Heart right ventricle (tissue), 16 donors: ENCODE measurements around the gene REPIN1. TPM values are rescaled to one million over a fixed set of nuclear protein-coding genes. Genes with fewer than 3 reads are reported as not detected.

Experiments
- ATAC-seq, 8 donors: fragments of 200-7000 bp; cut with Tn5 transposase; one replicate each; pipeline ENCODE4 v1.9.1; 2020; ENCODE audit warnings: mild to moderate bottlenecking in 8 of 8, moderate library complexity in 8 of 8, moderate number of reproducible peaks in 1 of 8
- DNase-seq, 2 donors: peaks; one replicate each; pipeline ENCODE4 v3.0.0-alpha.2; 2020
- H3K27ac ChIP-seq, 10 donors: fragments of 200-600 bp; sonication (generic) in 2 of 10; one replicate each; pipeline versions ENCODE4 v1.5.0 to v1.8.0; 2020 to 2022; ENCODE audit warnings: mild to moderate bottlenecking in 3 of 10
- H3K27me3 ChIP-seq, 7 donors: fragments of 200-600 bp; one replicate each; pipeline ENCODE4 v1.8.0; 2021 to 2022; ENCODE audit warnings: mild to moderate bottlenecking in 2 of 7
- H3K36me3 ChIP-seq, 9 donors: fragments of 200-600 bp; sonication (generic) in 1 of 9; one replicate each; pipeline versions ENCODE4 v1.5.0 to v1.8.0; 2020 to 2022; ENCODE audit warnings: mild to moderate bottlenecking in 2 of 9
- H3K4me1 ChIP-seq, 9 donors: fragments of 200-600 bp; sonication (generic) in 1 of 9; one replicate each; pipeline versions ENCODE4 v1.5.0 to v1.8.0; 2020 to 2022; ENCODE audit warnings: mild to moderate bottlenecking in 4 of 9
- H3K4me3 ChIP-seq, 10 donors: fragments of 200-600 bp; sonication (generic) in 2 of 10; one replicate each; pipeline versions ENCODE4 v1.5.0 to v1.8.0; 2020 to 2022; ENCODE audit warnings: mild to moderate bottlenecking in 7 of 10, moderate library complexity in 2 of 10
- H3K9me3 ChIP-seq, 11 donors: fragments of 200-600 bp in 10 of 11; sonication (generic) in 2 of 11; one replicate each; pipeline versions ENCODE4 v1.5.0 to v1.8.0; 2013 to 2022; ENCODE audit warnings: mild to moderate bottlenecking in 2 of 11, control low read depth in 1 of 11, moderate library complexity in 1 of 11
- WGBS, 2 donors: extraction: QIAGEN DNeasy Blood & Tissue Kit; methylation state at CpG; one replicate each; pipeline ENCODE4 v1.1.7; 2013; ENCODE audit warnings: inconsistent platforms in 1 of 2; 5-methylcytosine and 5-hydroxymethylcytosine counted together
- intact Hi-C, 10 donors: fragments of 100-400 bp; cut with DNase I; formaldehyde crosslinking; loops; one replicate each; pipeline versions ENCODE4 v1.11.1 to v1.14.2; 2022
- polyA plus RNA-seq, 2 donors: library from polyadenylated mRNA; stranded (reverse); fragments of 200-250 nt; gene quantifications; one replicate each; pipeline ENCODE4 v1.2.3, GENCODE V29; 2013
- total RNA-seq, 10 donors: library from RNA; stranded (reverse); fragmentation: NEBNext Ultra II Directional in 3 of 10; extraction: Animal tissue kit (Norgen Biotek cat#: 25700) in 3 of 10; gene quantifications; one replicate each; pipeline versions ENCODE4 v1.2.1 to v1.2.4, GENCODE V29; 2021 to 2023
- TF ChIP-seq, protein P1 (sequence below), 9 donors: fragments of 200-600 bp; sonication (generic) in 2 of 9; IDR thresholded peaks; one replicate each; pipeline versions ENCODE4 v1.5.0 to v1.8.0; 2021 to 2022; ENCODE audit warnings: antibody characterized with exemption in 9 of 9, mild to moderate bottlenecking in 5 of 9, moderate library complexity in 1 of 9
- donor health status: Arrhythmogenic right ventricular cardiomyopathy.
- donor health status: ischemic (EF 13 %, LVEDD 7.1; RV severe dilation, severe dysfunction).
- donor health status: healthy with polysubstance abuse.
- donor health status: DM: no; HTN: yes; CAD: no.
- donor health status: DM: no; HTN: no; CAD: no.
- donor health status: ischemic (EF 25% LVEDD 6.9; RV normal size, moderate dysfunction).
- donor health status: ischemic (EF 25% LVEDD 5.7; RV mildly dilated, moderate dysfunction).
- donor health status: healthy.
- donor health status: DM: yes; HTN: yes; CAD: no.
- donor health status: Ischemic cardiomyopathy.
- donor health status: ischemic (EF 35%, LVEDD 5.7; RV mildly dilated, moderate dysfunction).
- donor health status: nonischemic (EF 11% LVEDD 7.7; RV severe dilation, severe dysfunction).
- donor health status: DM: yes; HTN: yes; CAD: no.
- donor health status: PGD.
- donor health status: ischemic (EF 29% LVEDD 5.4; RV normal size, mild dysfunction).
- donor health status: nonischemic (EF 23%, LVEDD 6.1; RV moderate dilation, normal function).

REPIN1 gene
- total and polyA plus RNA-seq, 12 donors = 51.0 to 132 (median 109) TPM

DNA sequence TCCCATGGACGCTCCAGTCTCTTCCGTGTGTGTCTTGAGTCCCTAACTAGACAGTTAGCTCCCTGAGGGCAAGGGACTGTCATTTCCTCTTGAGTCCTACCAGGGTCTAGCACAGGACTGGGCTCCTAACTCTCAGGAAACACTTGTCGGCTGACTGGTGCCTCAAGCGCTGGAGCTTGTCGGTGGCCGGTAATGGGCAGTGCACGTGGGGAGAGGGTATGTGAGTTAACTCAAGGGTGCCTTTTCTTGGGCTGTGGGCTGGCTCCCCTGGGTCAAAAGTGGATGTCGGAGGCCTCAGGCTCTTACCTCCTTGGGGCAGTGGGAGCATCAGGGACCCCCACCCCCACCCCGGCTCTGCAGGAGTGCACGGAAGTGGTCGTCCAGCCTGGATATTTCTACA lies 43.4 kb downstream of the REPIN1 start:
- Histone ChIP-seq H3K4me3 (no peak overlapping the region), H3K4me1 (peaks cover 0 to 7% (median under 1%) of the 10 kb centered on the region in 9 donors), H3K27me3 (no peaks in the 10 kb centered on the region), H3K9me3 (no peaks in the 10 kb centered on the region), H3K27ac (no peak overlapping the region), H3K36me3 (peaks cover 0 to 17% (median 0%) of the 10 kb centered on the region in 9 donors)
- ATAC-seq = no peak
- TF ChIP-seq, protein P1, sequence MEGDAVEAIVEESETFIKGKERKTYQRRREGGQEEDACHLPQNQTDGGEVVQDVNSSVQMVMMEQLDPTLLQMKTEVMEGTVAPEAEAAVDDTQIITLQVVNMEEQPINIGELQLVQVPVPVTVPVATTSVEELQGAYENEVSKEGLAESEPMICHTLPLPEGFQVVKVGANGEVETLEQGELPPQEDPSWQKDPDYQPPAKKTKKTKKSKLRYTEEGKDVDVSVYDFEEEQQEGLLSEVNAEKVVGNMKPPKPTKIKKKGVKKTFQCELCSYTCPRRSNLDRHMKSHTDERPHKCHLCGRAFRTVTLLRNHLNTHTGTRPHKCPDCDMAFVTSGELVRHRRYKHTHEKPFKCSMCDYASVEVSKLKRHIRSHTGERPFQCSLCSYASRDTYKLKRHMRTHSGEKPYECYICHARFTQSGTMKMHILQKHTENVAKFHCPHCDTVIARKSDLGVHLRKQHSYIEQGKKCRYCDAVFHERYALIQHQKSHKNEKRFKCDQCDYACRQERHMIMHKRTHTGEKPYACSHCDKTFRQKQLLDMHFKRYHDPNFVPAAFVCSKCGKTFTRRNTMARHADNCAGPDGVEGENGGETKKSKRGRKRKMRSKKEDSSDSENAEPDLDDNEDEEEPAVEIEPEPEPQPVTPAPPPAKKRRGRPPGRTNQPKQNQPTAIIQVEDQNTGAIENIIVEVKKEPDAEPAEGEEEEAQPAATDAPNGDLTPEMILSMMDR (IDR thresholded peaks at IDR 0.05) = no peak
- intact Hi-C loops = loop anchor here in 1 of 10 donors (5.0 kb wide), 1 partner anchor 50 kb away; no protein-coding TSS in a partner anchor
- WGBS, 2 donors = 95 to 96% methylated on average over 11 of the region's 11 CpGs
- DNase-seq = no peak

DNA sequence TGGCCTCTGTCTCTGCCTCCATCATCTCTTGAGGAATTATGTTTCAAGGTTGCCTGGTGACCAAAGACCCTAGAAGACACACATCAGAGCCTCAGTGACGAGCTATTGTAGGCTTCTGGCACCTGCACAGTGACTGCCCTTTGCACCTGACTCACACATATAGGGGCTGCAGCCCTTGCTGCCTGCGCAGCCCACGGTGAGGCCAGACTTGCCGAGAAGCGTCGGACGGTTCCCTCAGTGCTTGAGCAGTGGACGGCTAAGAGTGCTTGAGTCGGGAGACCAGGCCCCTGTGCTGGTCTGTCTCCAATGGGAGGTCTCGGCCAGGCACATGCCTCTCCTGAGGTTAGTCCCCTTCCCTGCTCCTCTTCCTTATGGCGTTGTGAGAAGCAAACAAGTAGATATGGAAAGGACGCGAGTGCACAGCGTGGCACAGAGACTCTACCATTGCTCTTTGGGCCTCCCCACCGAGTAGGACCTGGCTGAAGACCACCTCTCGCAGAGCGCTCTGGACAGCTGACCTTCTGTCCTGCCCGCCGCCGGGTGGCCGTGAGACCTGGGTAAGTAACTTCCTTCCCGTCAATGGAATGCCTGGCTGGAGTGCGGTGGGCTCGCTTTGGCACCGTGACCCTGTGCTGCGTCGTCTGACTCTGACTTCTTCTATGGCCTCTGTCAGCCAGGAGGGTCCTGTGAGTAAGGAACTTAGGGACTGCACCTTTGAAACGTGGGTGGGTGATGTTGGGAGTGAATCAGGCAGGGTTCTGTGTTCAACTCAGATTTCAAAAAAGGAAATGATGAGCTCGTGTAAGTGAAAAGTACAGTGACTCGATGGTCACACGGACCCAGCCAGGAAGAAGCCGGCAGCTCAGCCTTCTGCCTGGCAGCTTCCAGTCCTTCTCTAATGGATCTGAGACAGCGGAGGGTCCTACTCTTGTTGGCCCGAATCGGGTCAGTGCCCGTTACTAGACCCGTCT lies 44.2 kb downstream of the REPIN1 start:
- DNase-seq (no peak), ATAC-seq (no peak)
- Histone ChIP-seq H3K36me3 (peaks cover 0 to 17% (median 0%) of the 10 kb centered on the region in 9 donors), H3K9me3 (no peaks in the 10 kb centered on the region), H3K4me3 (no peak overlapping the region), H3K27me3 (no peaks in the 10 kb centered on the region), H3K27ac (no peak overlapping the region), H3K4me1 (no peaks in the 10 kb centered on the region)
- TF ChIP-seq, protein P1 (IDR thresholded peaks at IDR 0.05) = no peak
- intact Hi-C loops = loop anchor here in 1 of 10 donors (5.0 kb wide), 1 partner anchor 51 kb away; no protein-coding TSS in a partner anchor
- WGBS, 2 donors = 81 to 90% methylated on average over 37 of the region's 37 CpGs

DNA sequence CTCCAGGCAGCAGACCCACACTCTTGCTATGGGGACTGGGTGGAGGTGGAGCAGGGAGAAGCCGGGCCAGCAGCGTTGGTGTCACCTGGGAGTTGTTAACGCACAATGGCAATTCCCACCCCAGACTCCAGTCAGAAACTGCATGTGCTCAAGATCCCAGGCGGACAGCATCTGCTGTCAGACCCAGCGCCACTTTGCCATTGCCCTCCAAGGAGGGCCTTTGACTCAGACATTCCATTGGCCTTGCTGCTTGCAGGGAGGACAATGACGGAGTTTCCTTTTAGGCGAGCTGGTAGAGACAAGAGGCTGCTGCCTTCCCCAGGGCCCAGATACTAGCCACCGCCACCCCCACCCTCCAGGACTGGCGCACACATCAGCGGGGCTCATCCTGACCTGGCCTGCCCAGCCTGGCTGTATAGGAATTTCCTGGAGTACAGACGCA lies 45.0 kb downstream of the REPIN1 start:
- Histone ChIP-seq H3K27me3 (no peaks in the 10 kb centered on the region), H3K4me3 (no peak overlapping the region), H3K9me3 (no peaks in the 10 kb centered on the region), H3K4me1 (no peaks in the 10 kb centered on the region), H3K27ac (no peak overlapping the region), H3K36me3 (peaks cover 0 to 14% (median 0%) of the 10 kb centered on the region in 9 donors)
- TF ChIP-seq, protein P1 (IDR thresholded peaks at IDR 0.05) = no peak
- DNase-seq = no peak
- 87 to 89% methylated on average over 11 of the region's 11 CpGs for WGBS, 2 donors
- ATAC-seq = no peak
- intact Hi-C loops = loop anchor here in 1 of 10 donors (5.0 kb wide), 1 partner anchor 51 kb away; no protein-coding TSS in a partner anchor
